ENCODE results near the gene ZNF442.
"Not testable (repeated sequence)": the region's sequence is repeated elsewhere in the genome, so short reads cannot be mapped to it uniquely, and the experiment has no call there.

ZNF442 gene

GRCh38 chr19:12330340-12330739, 35.1 kb downstream of the ZNF442 start:
- no peak for DNase-seq (ENCODE audit: low spot score)

- DNase-seq (ENCODE audit: low spot score) = no peak
These were observed 39.8 kb downstream of the ZNF442 start for GRCh38 chr19:12325690-12326089.

GRCh38 chr19:12318782-12319413, 46.6 kb downstream of the ZNF442 start:
- no peak for DNase-seq (ENCODE audit: low spot score)

GRCh38 chr19:12314553-12314952, 50.9 kb downstream of the ZNF442 start:
- no peak for DNase-seq (ENCODE audit: low spot score)

- not testable (repeated sequence) for DNase-seq (ENCODE audit: low spot score)
These were observed 56.6 kb downstream of the ZNF442 start for GRCh38 chr19:12308891-12309290.
